Activated naive CD4-positive, alpha-beta T cell treated with anti-CD3 and anti-CD28 coated beads, Interleukin-2, amount 50 U/mL, for 24 hours (primary cell): Measurements from ENCODE around the gene CRY1.
A peak's percentile ranks its signal among the peaks of the same experiment; 100 is the strongest.
"Not testable (repeated sequence)": the region's sequence is repeated elsewhere in the genome, so short reads cannot be mapped to it uniquely, and the experiment has no call there.

ENCODE experiments used
- H3K27ac Mint-ChIP-seq: one replicate; pipeline ENCODE4 v1.8.0; 2021; ENCODE audit warnings: mild to moderate bottlenecking, mixed read lengths
- H3K27me3 Mint-ChIP-seq: one replicate; pipeline ENCODE4 v1.8.0; 2021; ENCODE audit warnings: mixed read lengths
- H3K36me3 Mint-ChIP-seq: one replicate; pipeline ENCODE4 v1.8.0; 2021; ENCODE audit warnings: mixed read lengths
- H3K4me1 Mint-ChIP-seq: one replicate; pipeline ENCODE4 v1.8.0; 2021; ENCODE audit warnings: mixed read lengths
- H3K4me3 Mint-ChIP-seq: one replicate; pipeline ENCODE4 v1.8.0; 2021; ENCODE audit warnings: mild to moderate bottlenecking, mixed read lengths
- H3K9me3 Mint-ChIP-seq: one replicate; pipeline ENCODE4 v1.8.0; 2021; ENCODE audit warnings: mixed read lengths

The CRY1 gene

DNA sequence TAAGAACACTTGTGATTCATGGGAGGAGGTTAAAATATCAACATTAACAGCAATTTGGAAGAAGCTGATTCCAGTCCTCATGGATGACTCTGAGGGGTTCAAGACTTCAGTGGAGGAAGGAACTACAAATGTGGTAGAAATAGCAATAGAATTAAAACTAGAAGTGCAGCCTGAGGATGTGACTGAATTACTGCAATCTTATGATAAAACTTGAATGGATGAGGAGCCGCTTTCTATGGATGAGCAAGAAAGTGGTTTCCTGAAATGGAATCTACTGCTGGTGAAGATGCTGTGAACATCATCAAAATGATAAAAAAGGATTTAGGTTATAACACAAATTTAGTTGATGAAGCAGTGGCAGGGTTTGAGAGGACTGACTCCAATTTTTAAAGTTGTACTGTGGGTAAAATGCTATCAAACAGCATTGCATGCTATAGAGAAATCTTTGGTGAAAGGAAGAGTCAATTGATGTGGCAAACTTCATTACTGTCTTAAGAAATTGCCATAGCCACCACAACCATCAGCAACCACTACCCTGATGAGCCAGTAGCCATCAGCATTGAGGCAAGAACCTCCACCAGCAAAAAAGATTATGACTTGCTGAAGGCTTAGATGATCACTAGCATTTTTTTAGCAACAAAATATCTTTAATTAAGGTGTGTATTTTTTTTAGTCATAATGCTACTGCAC is 80.5 kb downstream of the CRY1 start:
- Mint-ChIP-seq H3K27ac (no peak overlapping the region), H3K4me3 (no peak overlapping the region), H3K27me3 (no peaks in the 10 kb centered on the region), H3K9me3 (no peaks in the 10 kb centered on the region), H3K36me3 (peaks cover 25% of the 10 kb centered on the region), H3K4me1 (no peaks in the 10 kb centered on the region)

- Mint-ChIP-seq H3K9me3 (no peaks in the 10 kb centered on the region), H3K36me3 (peaks cover 18% of the 10 kb centered on the region), H3K27ac (no peak overlapping the region), H3K4me1 (no peaks in the 10 kb centered on the region), H3K27me3 (no peaks in the 10 kb centered on the region), H3K4me3 (no peak overlapping the region)
These were observed 81.8 kb downstream of the CRY1 start for GRCh38 chr12:107011519-107011918.

DNA sequence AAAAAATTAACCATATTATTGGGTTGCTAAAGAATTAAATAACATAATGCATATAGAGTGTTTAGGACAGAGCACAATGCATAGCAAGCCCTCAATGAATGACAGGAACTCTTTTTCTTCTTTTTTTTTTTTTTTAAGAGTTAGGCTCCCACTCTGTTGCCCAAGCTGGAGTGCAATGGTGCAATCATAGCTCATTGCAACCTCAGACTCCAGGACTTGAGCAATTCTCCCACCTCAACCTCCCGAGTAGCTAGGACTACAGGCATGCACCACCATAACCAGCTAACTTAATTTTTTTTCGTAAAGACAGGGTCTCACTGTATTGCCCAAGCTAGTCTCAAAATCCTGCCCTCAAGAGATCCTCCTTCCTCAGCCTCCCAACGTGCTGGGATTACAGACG is 85.9 kb downstream of the CRY1 start:
- peaks cover 12% of the 10 kb centered on the region for H3K36me3 Mint-ChIP-seq
- H3K4me3 Mint-ChIP-seq, result no peak overlapping the region
- H3K27ac Mint-ChIP-seq, result no peak overlapping the region
- H3K9me3 Mint-ChIP-seq, result no peaks in the 10 kb centered on the region
- H3K4me1 Mint-ChIP-seq, result no peaks in the 10 kb centered on the region
- no peaks in the 10 kb centered on the region for H3K27me3 Mint-ChIP-seq

GRCh38 chr12:107002665-107003064 is 90.7 kb downstream of the CRY1 start:
- not testable (repeated sequence) for H3K4me1 Mint-ChIP-seq, H3K9me3 Mint-ChIP-seq, H3K36me3 Mint-ChIP-seq, H3K4me3 Mint-ChIP-seq, H3K27me3 Mint-ChIP-seq, H3K27ac Mint-ChIP-seq

DNA sequence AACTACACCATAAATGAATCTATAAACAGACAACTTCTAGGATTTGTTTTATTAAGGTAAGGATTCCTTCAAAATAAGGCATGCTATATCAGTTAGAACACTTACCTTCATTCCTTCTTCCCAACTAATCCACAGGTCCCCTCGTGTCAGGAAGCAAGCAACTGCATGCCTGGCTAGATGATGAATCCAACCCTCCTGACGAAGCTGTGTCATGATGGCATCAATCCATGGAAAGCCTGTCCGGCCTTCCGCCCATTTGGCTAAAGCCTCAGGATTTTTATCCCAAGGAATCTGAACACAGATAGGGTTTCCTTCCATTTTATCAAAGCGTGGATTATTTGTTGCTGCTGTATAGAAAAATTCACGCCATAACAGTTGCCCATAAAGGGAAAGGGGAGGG is 93.9 kb downstream of the CRY1 start:
- Mint-ChIP-seq H3K36me3 (peaks cover 20% of the 10 kb centered on the region), H3K9me3 (no peaks in the 10 kb centered on the region), H3K27ac (no peak overlapping the region), H3K4me3 (no peak overlapping the region), H3K4me1 (no peaks in the 10 kb centered on the region), H3K27me3 (no peaks in the 10 kb centered on the region)

DNA sequence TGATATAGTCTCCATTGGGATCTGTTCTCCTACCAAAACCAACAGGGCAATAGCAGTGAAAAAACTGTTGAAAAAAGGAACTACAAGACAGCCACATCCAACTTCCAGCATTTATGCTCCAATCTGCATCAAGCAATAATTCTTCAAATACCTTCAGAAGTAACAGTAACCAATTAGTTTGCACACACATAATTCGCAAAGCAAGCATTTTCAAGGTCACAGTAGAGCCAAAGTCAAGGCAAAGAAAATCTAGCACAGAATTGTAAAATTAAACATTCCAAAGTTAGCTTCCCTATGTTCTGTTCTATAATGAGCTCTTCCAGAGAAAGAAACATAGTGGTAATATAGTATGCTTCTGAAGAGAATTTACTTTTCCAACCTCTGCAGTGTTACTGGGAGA is 95.4 kb downstream of the CRY1 start:
- Mint-ChIP-seq H3K27ac (no peak overlapping the region), H3K4me3 (no peak overlapping the region), H3K4me1 (no peaks in the 10 kb centered on the region), H3K27me3 (no peaks in the 10 kb centered on the region), H3K9me3 (no peaks in the 10 kb centered on the region), H3K36me3 (peaks cover 20% of the 10 kb centered on the region)

DNA sequence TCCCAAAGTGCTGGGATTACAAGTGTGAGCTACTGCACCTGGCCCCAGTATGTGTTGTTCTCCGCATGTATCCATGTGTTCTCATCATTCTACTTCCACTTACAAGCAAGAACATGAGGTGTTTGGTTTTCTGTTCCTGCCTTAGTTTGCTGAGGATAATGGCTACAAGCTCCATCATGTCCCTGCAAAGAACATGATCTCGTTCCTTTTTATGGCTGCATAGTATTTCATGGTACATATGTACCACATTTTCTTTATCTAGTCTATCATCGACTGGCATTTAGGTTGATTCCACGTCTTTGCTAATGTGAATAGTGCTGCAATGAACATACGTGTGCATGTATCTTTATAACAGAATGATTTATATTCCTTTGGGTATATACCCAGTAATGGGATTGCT is 97.2 kb downstream of the CRY1 start:
- not testable (repeated sequence) for H3K27me3 Mint-ChIP-seq, H3K4me1 Mint-ChIP-seq, H3K27ac Mint-ChIP-seq, H3K9me3 Mint-ChIP-seq, H3K4me3 Mint-ChIP-seq
- peaks cover 15% of the 10 kb centered on the region for H3K36me3 Mint-ChIP-seq

DNA sequence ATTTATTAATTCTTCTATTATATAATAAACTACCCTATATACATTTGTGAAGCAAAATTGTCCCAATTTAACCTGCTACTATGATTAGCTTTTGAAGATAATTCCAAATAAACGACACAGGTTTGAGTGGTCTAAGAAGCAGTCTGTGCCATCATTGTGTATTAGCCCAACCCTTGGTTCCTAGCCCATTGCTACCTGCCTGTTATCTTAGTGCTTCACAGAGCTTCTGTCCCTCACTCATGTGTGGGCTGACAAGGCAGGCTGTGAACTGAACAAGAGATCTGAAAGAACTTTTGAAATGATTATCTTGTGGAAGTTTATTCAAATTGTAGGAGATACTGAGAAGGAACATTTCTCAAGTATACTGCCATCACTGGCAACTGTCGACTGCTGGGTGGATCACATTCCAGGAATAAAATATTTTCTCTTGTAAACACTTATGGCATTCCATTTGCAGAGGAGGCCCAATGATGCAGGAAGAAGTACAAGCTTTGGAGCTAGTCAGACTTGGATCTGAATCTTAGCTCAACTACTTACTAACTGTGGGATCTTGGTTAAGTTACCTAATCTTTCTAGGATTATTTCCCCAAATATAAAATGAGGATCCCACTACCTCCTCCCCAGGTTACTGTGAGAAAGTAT is 98.6 kb downstream of the CRY1 start:
- Mint-ChIP-seq H3K4me1 (no peaks in the 10 kb centered on the region), H3K27ac (no peak overlapping the region), H3K9me3 (no peaks in the 10 kb centered on the region), H3K4me3 (no peak overlapping the region), H3K27me3 (no peaks in the 10 kb centered on the region), H3K36me3 (peaks cover 15% of the 10 kb centered on the region)

- H3K27ac Mint-ChIP-seq, result peak overlapping the region; percentile 75
- peak overlapping the region; percentile 96 for H3K4me3 Mint-ChIP-seq
- peaks cover 46% of the 10 kb centered on the region for H3K4me1 Mint-ChIP-seq
- H3K9me3 Mint-ChIP-seq, result peaks cover 19% of the 10 kb centered on the region
- no peaks in the 10 kb centered on the region for H3K27me3 Mint-ChIP-seq
- peaks cover 18% of the 10 kb centered on the region for H3K36me3 Mint-ChIP-seq
These were observed 105.5 kb downstream of the CRY1 start for GRCh38 chr12:106987846-106988245.

DNA sequence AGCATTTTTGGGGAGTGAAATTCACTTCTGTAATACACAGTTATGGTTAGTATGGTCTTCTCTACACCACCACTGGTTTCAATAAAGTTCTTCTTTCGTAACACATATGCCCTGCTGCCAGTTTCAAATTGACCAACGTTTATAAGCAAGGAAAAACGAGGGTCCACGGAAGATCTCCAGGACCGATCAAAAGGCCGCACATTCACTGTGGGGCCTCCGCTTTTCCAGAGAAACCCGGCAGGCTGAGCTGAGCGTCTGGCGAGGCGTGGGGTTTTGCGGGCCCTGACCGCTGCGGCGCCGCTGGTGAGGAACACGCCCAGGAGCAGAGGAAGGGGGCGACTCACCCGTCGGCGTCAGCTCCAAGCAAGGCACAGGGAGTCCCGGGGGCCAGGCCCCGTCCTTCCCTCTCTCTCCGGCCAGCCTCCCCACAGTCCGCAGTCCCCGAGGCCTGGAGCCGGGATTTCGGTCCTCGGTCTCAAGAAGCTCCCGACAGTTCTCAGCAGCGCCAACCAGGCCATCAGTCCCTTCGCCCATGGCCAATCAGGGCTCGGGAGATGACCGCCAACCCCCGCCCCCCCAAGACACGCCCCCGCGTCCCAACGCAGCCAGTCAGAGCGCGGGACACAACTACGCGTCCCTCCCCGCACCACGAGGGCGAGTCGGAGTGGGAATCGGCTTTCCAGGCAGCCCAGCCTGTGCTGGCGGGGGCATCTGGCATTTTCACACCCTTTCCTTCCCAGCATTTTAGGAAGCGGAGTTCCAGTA is 106.5 kb downstream of the CRY1 start, which contains the start of gene MTERF2:
MTERF2 (minus strand) TSS at position 522 of the 765 bp plus-strand sequence. CDS start 8,432 bp downstream, outside the sequence.
- Mint-ChIP-seq H3K9me3 (peaks cover 19% of the 10 kb centered on the region), H3K27me3 (no peaks in the 10 kb centered on the region), H3K4me1 (peaks cover 51% of the 10 kb centered on the region), H3K36me3 (peaks cover 18% of the 10 kb centered on the region), H3K4me3 (peak within 1 kb of the TSS; percentile 96), H3K27ac (peak within 1 kb of the TSS; percentile 75)

DNA sequence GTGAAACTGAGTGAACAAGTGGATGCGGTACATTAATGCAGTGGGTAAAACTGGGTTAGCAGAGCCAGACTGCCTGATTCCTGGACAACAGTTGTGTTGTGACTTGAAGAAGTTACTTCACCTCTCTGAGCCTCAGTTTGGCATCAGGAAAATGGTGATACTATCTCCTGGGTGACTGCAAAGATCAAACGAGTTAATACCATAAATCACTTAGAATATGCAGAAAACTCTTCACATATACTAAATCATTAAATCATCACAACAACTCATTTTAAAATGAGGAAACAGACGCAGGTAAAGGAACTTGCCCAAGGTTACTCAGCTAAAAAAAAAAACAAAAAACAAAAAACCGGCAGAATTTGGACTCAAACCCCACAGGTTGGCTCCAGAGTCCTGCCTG is 107.2 kb downstream of the CRY1 start:
- Mint-ChIP-seq H3K36me3 (peaks cover 18% of the 10 kb centered on the region), H3K27me3 (no peaks in the 10 kb centered on the region), H3K9me3 (peaks cover 19% of the 10 kb centered on the region), H3K4me3 (peak overlapping the region; percentile 96), H3K4me1 (peaks cover 51% of the 10 kb centered on the region), H3K27ac (no peak overlapping the region)

- peaks cover 18% of the 10 kb centered on the region for H3K36me3 Mint-ChIP-seq
- H3K4me3 Mint-ChIP-seq, result peak overlapping the region; percentile 96
- peaks cover 19% of the 10 kb centered on the region for H3K9me3 Mint-ChIP-seq
- peaks cover 51% of the 10 kb centered on the region for H3K4me1 Mint-ChIP-seq
- H3K27ac Mint-ChIP-seq, result peak overlapping the region; percentile 64
- H3K27me3 Mint-ChIP-seq, result no peaks in the 10 kb centered on the region
These were observed 107.9 kb downstream of the CRY1 start for GRCh38 chr12:106985479-106985878.

GRCh38 chr12:106984588-106985137 is 108.7 kb downstream of the CRY1 start:
- Mint-ChIP-seq H3K4me3 (peak overlapping the region; percentile 50), H3K9me3 (peaks cover 19% of the 10 kb centered on the region), H3K4me1 (peaks cover 51% of the 10 kb centered on the region), H3K36me3 (peaks cover 18% of the 10 kb centered on the region), H3K27ac (peak overlapping the region; percentile 73), H3K27me3 (no peaks in the 10 kb centered on the region)

DNA sequence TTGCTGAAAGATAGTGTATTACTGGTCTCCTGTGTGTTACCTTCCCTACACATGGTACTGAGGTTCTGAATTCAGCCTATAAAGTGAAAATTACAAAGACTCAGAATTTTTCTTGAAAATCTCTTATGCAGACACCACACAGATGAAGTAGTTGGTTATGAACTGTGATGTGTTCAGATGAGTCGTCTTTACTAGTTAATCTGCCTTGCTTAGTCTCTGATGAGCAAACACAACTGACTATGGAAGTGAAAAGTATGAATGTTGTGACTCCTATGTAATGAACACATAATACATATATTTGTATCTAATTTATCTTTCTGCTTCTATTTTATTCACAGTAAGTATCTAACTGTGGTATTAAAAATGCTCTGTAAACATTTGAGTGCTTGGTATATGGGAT is 111.1 kb downstream of the CRY1 start:
- no peaks in the 10 kb centered on the region for H3K27me3 Mint-ChIP-seq
- no peak overlapping the region for H3K27ac Mint-ChIP-seq
- H3K4me1 Mint-ChIP-seq, result peaks cover 44% of the 10 kb centered on the region
- H3K36me3 Mint-ChIP-seq, result peaks cover 24% of the 10 kb centered on the region
- H3K9me3 Mint-ChIP-seq, result peaks cover 19% of the 10 kb centered on the region
- H3K4me3 Mint-ChIP-seq, result no peak overlapping the region

GRCh38 chr12:106981788-106982187 is 111.6 kb downstream of the CRY1 start:
- H3K27me3 Mint-ChIP-seq, result no peaks in the 10 kb centered on the region
- no peak overlapping the region for H3K4me3 Mint-ChIP-seq
- no peak overlapping the region for H3K27ac Mint-ChIP-seq
- peaks cover 24% of the 10 kb centered on the region for H3K36me3 Mint-ChIP-seq
- H3K4me1 Mint-ChIP-seq, result peaks cover 42% of the 10 kb centered on the region
- peaks cover 19% of the 10 kb centered on the region for H3K9me3 Mint-ChIP-seq

- Mint-ChIP-seq H3K27me3 (no peaks in the 10 kb centered on the region), H3K4me3 (no peak overlapping the region), H3K36me3 (peaks cover 24% of the 10 kb centered on the region), H3K9me3 (peaks cover 19% of the 10 kb centered on the region), H3K27ac (no peak overlapping the region), H3K4me1 (peaks cover 36% of the 10 kb centered on the region)
These were observed 112.4 kb downstream of the CRY1 start for GRCh38 chr12:106980944-106981343.
